HepG2 (cell line): ENCODE results near the gene HOMEZ. TPM values are rescaled to one million over a fixed set of nuclear protein-coding genes. Genes with fewer than 3 reads are reported as not detected.

Experiments used
- EEA1 ChIP-seq: sonication (generic); formaldehyde crosslinking; IDR thresholded peaks from 2 replicates; pipeline ENCODE4 v1.5.1; 2020; ENCODE audit warnings: mild to moderate bottlenecking, missing genetic modification reagents, borderline replicate concordance
- FOXK2 ChIP-seq: fragments of 450-650 bp; IDR thresholded peaks from 2 replicates; pipeline ENCODE4 v1.6.1; 2016
- KDM5A ChIP-seq: fragments of 200-600 bp; sonication (generic); IDR thresholded peaks from 2 replicates; pipeline ENCODE4 v1.7.0; 2018; ENCODE audit warnings: antibody characterized with exemption, mild to moderate bottlenecking, low read length, borderline replicate concordance
- MAX ChIP-seq: IDR thresholded peaks from 2 replicates; pipeline ENCODE4 v1.6.1; 2012; ENCODE audit warnings: inconsistent platforms
- NR2F2 ChIP-seq: IDR thresholded peaks from 2 replicates; pipeline ENCODE4 v1.6.1; 2012; ENCODE audit warnings: low read depth, inconsistent platforms, borderline replicate concordance
- PAXIP1 ChIP-seq: sonication (generic); formaldehyde crosslinking; conservative IDR thresholded peaks from 2 replicates; pipeline ENCODE4 v1.4.0; 2020; ENCODE audit warnings: mild to moderate bottlenecking, missing genetic modification reagents, moderate library complexity
- ZBTB1 ChIP-seq: sonication (generic); formaldehyde crosslinking; IDR thresholded peaks from 2 replicates; pipeline ENCODE4 v1.4.0; 2020; ENCODE audit warnings: missing genetic modification reagents, borderline replicate concordance
- ZNF430 ChIP-seq: sonication (generic); formaldehyde crosslinking; IDR thresholded peaks from 2 replicates; pipeline ENCODE4 v1.9.0; 2021; ENCODE audit warnings: mild to moderate bottlenecking, missing genetic modification reagents
- ZNF768 ChIP-seq: sonication (generic); formaldehyde crosslinking; IDR thresholded peaks from 2 replicates; pipeline ENCODE4 v1.4.0; 2020; ENCODE audit warnings: missing genetic modification reagents
- polyA plus RNA-seq, 8 experiments: library from polyadenylated mRNA; depleted of rRNA in 3 of 8; stranded (reverse) in 7 of 8; unstranded in 1 of 8; fragments of >200 nt; fragmentation: Illumina TruSeq in 4 of 8; extraction: Trizol in 4 of 8; gene quantifications; 2 replicates each; pipeline versions ENCODE4 v1.2.1 to v1.2.3, GENCODE V29; 2011 to 2016; ENCODE audit warnings: low read depth in 4 of 8, missing spikeins in 1 of 8, mixed read lengths in 1 of 8; ENCODE audit not compliant: insufficient read depth in 1 of 8
- total RNA-seq, 5 experiments: library from RNA; depleted of rRNA; stranded (reverse); fragments of >200 nt; fragmentation: Illumina TruSeq; extraction: Trizol; gene quantifications; 2 replicates each; pipeline ENCODE4 v1.2.3, GENCODE V29; 2016; ENCODE audit warnings: low read depth in 1 of 5
- TF ChIP-seq, protein P1 (sequence below): sonication (generic); formaldehyde crosslinking; IDR thresholded peaks from 2 replicates; pipeline ENCODE4 v1.8.0; 2022; ENCODE audit warnings: missing genetic modification reagents, mild to moderate bottlenecking, borderline replicate concordance
- TF ChIP-seq, protein P2 (sequence below): sonication (generic); formaldehyde crosslinking; IDR thresholded peaks from 2 replicates; pipeline ENCODE4 v1.5.1; 2020; ENCODE audit warnings: missing genetic modification reagents, mild to moderate bottlenecking, borderline replicate concordance
- TF ChIP-seq, protein P3 (sequence below): sonication (generic); formaldehyde crosslinking; IDR thresholded peaks from 2 replicates; pipeline ENCODE4 v1.5.1; 2020; ENCODE audit warnings: mild to moderate bottlenecking, missing genetic modification reagents
- TF ChIP-seq, protein P4 (sequence below): IDR thresholded peaks from 2 replicates; pipeline ENCODE4 v1.6.1; 2016; ENCODE audit warnings: low read depth, control low read depth
- TF ChIP-seq, protein P5 (sequence below): IDR thresholded peaks from 2 replicates; pipeline ENCODE4 v1.6.1; 2016; ENCODE audit warnings: missing compliant biosample characterization, missing genetic modification reagents, borderline replicate concordance

HOMEZ gene
- total and polyA plus RNA-seq, 2 of the 13 experiments (the other 11 are each of a cell fraction or from before 2014, with no cell fraction given) = 14.5 to 31.8 TPM

DNA sequence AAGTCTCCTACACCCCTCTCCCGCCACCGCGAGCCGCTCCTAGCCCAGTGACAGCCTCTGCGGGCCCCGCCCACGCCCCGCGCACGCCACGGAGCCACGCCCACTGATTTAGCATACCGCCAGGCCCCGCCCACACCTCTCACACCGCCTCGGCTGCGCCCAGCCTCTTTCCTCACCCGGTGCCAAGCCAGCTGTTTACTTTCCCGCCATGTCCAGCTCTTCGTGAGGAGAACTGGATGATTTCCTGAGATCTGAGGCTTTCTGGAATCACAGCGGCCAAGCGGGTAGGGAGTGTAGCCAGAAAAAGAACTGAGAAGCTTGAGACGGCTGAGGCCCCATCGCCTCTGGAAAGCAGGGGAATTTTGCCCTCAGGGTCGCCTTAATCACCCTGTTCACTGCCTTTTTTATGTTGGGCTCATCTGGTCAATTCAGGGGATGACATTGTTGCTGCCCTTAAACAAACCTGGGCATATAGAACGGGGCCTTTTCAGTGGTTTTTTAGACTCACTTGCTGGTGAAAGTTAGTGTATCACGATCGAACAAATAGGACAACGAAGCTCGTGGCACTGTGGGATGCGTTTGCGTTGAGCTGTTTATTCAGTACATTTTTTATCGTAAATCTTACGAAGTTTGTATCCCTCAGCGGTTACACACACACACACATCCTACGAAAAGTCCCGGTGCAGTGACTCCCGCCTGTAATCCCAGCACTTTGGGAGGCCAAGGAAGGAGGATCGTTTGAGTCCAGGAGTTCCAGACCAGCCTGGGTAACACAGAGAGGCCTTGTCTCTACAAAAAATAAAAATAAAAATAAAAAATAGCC lies 47.9 kb downstream of the HOMEZ start, which contains the start of gene RNF212B (continued):
- peak; percentile 91 for TF ChIP-seq MAX
- TF ChIP-seq PAXIP1 = peak; percentile 45; the same call in 1 of the 2 replicates
- TF ChIP-seq, protein P1, sequence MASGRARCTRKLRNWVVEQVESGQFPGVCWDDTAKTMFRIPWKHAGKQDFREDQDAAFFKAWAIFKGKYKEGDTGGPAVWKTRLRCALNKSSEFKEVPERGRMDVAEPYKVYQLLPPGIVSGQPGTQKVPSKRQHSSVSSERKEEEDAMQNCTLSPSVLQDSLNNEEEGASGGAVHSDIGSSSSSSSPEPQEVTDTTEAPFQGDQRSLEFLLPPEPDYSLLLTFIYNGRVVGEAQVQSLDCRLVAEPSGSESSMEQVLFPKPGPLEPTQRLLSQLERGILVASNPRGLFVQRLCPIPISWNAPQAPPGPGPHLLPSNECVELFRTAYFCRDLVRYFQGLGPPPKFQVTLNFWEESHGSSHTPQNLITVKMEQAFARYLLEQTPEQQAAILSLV (CRISPR knock-in tag) = 0 out of 2 replicates have a peak, but pooled peaks have one; percentile 17
- TF ChIP-seq ZNF768 = no peak; the same call in 1 of the 2 replicates
- no peak for TF ChIP-seq ZBTB1 (CRISPR knock-in tag)
- TF ChIP-seq, protein P2, sequence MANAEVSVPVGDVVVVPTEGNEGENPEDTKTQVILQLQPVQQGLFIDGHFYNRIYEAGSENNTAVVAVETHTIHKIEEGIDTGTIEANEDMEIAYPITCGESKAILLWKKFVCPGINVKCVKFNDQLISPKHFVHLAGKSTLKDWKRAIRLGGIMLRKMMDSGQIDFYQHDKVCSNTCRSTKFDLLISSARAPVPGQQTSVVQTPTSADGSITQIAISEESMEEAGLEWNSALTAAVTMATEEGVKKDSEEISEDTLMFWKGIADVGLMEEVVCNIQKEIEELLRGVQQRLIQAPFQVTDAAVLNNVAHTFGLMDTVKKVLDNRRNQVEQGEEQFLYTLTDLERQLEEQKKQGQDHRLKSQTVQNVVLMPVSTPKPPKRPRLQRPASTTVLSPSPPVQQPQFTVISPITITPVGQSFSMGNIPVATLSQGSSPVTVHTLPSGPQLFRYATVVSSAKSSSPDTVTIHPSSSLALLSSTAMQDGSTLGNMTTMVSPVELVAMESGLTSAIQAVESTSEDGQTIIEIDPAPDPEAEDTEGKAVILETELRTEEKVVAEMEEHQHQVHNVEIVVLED (CRISPR knock-in tag) = peak; percentile 69; the same call in 1 of the 2 replicates
- TF ChIP-seq, protein P3, sequence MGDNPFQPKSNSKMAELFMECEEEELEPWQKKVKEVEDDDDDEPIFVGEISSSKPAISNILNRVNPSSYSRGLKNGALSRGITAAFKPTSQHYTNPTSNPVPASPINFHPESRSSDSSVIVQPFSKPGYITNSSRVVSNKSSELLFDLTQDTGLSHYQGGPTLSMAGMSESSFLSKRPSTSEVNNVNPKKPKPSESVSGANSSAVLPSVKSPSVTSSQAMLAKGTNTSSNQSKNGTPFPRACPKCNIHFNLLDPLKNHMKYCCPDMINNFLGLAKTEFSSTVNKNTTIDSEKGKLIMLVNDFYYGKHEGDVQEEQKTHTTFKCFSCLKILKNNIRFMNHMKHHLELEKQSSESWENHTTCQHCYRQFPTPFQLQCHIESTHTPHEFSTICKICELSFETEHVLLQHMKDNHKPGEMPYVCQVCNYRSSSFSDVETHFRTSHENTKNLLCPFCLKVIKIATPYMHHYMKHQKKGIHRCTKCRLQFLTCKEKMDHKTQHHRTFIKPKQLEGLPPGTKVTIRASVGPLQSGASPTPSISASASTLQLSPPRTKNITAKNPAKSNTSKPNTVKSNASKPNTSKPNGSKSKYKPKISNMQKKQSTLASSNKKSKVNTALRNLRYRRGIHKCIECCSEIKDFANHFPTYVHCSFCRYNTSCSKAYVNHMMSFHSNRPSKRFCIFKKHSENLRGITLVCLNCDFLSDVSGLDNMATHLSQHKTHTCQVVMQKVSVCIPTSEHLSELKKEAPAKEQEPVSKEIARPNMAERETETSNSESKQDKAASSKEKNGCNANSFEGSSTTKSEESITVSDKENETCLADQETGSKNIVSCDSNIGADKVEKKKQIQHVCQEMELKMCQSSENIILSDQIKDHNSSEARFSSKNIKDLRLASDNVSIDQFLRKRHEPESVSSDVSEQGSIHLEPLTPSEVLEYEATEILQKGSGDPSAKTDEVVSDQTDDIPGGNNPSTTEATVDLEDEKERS (CRISPR knock-in tag) = no peak
- peak; percentile 30; the same call in 1 of the 2 replicates for TF ChIP-seq ZNF430
- no peak for TF ChIP-seq NR2F2
- TF ChIP-seq, protein P4, sequence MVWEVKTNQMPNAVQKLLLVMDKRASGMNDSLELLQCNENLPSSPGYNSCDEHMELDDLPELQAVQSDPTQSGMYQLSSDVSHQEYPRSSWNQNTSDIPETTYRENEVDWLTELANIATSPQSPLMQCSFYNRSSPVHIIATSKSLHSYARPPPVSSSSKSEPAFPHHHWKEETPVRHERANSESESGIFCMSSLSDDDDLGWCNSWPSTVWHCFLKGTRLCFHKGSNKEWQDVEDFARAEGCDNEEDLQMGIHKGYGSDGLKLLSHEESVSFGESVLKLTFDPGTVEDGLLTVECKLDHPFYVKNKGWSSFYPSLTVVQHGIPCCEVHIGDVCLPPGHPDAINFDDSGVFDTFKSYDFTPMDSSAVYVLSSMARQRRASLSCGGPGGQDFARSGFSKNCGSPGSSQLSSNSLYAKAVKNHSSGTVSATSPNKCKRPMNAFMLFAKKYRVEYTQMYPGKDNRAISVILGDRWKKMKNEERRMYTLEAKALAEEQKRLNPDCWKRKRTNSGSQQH = no peak
- no peak for TF ChIP-seq KDM5A
- TF ChIP-seq, protein P5, sequence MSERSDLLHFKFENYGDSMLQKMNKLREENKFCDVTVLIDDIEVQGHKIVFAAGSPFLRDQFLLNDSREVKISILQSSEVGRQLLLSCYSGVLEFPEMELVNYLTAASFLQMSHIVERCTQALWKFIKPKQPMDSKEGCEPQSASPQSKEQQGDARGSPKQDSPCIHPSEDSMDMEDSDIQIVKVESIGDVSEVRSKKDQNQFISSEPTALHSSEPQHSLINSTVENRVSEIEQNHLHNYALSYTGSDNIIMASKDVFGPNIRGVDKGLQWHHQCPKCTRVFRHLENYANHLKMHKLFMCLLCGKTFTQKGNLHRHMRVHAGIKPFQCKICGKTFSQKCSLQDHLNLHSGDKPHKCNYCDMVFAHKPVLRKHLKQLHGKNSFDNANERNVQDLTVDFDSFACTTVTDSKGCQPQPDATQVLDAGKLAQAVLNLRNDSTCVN (CRISPR knock-in tag) = peak; percentile 79; the same call in 1 of the 2 replicates
- TF ChIP-seq FOXK2 = no peak
- TF ChIP-seq EEA1 = no peak
